ENCODE data around the gene NRCAM. TPM values are rescaled to one million over a fixed set of nuclear protein-coding genes. Genes with fewer than 3 reads are reported as not detected.
A peak's percentile ranks its signal among the peaks of the same experiment; 100 is the strongest.

The NRCAM gene
- total and polyA plus RNA-seq, 10 of the 15 experiments (the other 5 are each of a cell fraction or from before 2014, with no cell fraction given): 0.30 to 2.0 (median 1.0) TPM

- SMC1A ChIA-PET (ENCODE audit: uncharacterized antibody, unreplicated experiment): interaction anchor here (0.6 to 3.3 kb wide), 5 partner anchors 10 to 322 kb away, joined by 3 to 14 read pairs (median 4); no protein-coding TSS in a partner anchor
- CTCF ChIA-PET: interaction anchor here (0.8 to 1.7 kb wide), 7 partner anchors 9 to 287 kb away, joined by 3 to 11 read pairs (median 3); no protein-coding TSS in a partner anchor
- no TSS peak for BruUV-seq (replicated peaks)
- Histone ChIP-seq H3K79me2 (ENCODE audit: control insufficient read depth, insufficient read depth, low read length) (no peaks in the 10 kb centered on the region), H2AFZ (ENCODE audit: control insufficient read depth, low read depth, low read length) (no peak overlapping the region), H3K4me1 (ENCODE audit: control insufficient read depth, insufficient read depth, low read length) (no peaks in the 10 kb centered on the region), H3K4me3 (no peak overlapping the region), H3K36me3 (ENCODE audit: control insufficient read depth in 2 of 2, insufficient read depth in 2 of 2, low read length in 1 of 2) (no peaks in the 10 kb centered on the region), H3K9ac (ENCODE audit: control insufficient read depth, insufficient read depth, low read length) (no peak overlapping the region), H3K4me2 (ENCODE audit: control insufficient read depth, insufficient read depth) (no peak overlapping the region), H4K20me1 (ENCODE audit: control insufficient read depth, insufficient read depth) (no peaks in the 10 kb centered on the region), H3K27me3 (replicated peaks in 1 of 2; ENCODE audit: control insufficient read depth in 2 of 2, insufficient read depth in 2 of 2, low read length in 1 of 2) (peaks cover 2% of the 10 kb centered on the region in 2 experiments; a peak in 3 of 4 replicates), H3K9me3 (replicated peaks; ENCODE audit: control insufficient read depth, insufficient read depth, low read length) (no peaks in the 10 kb centered on the region), H3K27ac (ENCODE audit: control insufficient read depth, insufficient read depth) (no peak overlapping the region)
- POLR2A ChIA-PET: interaction anchor here (0.6 to 0.7 kb wide), 3 partner anchors 149 to 1494 kb away, joined by 3 to 4 read pairs (median 4); no protein-coding TSS in a partner anchor
- FAIRE-seq (no peak), DNase-seq (ENCODE audit: low read depth, low spot score) (no peak), ATAC-seq (peak; percentile 50; the same call in 2 of the 3 replicates)
- WGBS (ENCODE audit: insufficient coverage, insufficient replicate concordance, low lambda C conversion rate, missing lambda C conversion rate): 63% methylated on average over 4 of the region's 4 CpGs
- in situ Hi-C loops (cut with MboI) (no loop called here), intact Hi-C loops (cut with micrococcal nuclease; ENCODE audit: unreplicated experiment) (no loop called here)
- no peak for TF ChIP-seq BCL11A (IDR thresholded peaks at IDR 0.05; ENCODE audit: low read depth, low read length)
- RAD21 ChIA-PET (ENCODE audit: unreplicated experiment): interaction anchor here (0.9 to 1.3 kb wide), 3 partner anchors 9 to 34 kb away, joined by 3 to 4 read pairs (median 3); no protein-coding TSS in a partner anchor
Measured at GRCh38 chr7:108468246-108468645, 12.0 kb upstream of the NRCAM start.

GRCh38 chr7:108467391-108467790, 11.2 kb upstream of the NRCAM start:
- no peaks in the 10 kb centered on the region for H3K4me1 ChIP-seq (ENCODE audit: control insufficient read depth, insufficient read depth, low read length)
- DNase-seq (ENCODE audit: low read depth, low spot score) (no peak), ATAC-seq (no peak), FAIRE-seq (no peak)
- in situ Hi-C loops (cut with MboI) (no loop called here), intact Hi-C loops (cut with micrococcal nuclease; ENCODE audit: unreplicated experiment) (no loop called here)
- 47% methylated on average over 2 of the region's 2 CpGs for WGBS (ENCODE audit: insufficient coverage, insufficient replicate concordance, low lambda C conversion rate, missing lambda C conversion rate)
- no peaks in the 10 kb centered on the region for H3K79me2 ChIP-seq (ENCODE audit: control insufficient read depth, insufficient read depth, low read length)
- H3K4me2 ChIP-seq (ENCODE audit: control insufficient read depth, insufficient read depth): no peak overlapping the region
- ChIA-PET SMC1A (ENCODE audit: uncharacterized antibody, unreplicated experiment) (interaction anchor here (0.8 to 3.3 kb wide), 3 partner anchors 11 to 297 kb away, joined by 3 to 14 read pairs (median 5); no protein-coding TSS in a partner anchor), CTCF (interaction anchor here (1.1 to 1.7 kb wide), 4 partner anchors 9 to 286 kb away, joined by 4 to 11 read pairs (median 5); no protein-coding TSS in a partner anchor), RAD21 (ENCODE audit: unreplicated experiment) (interaction anchor here (0.9 kb wide), 2 partner anchors 27 to 35 kb away, joined by 3 to 4 read pairs; no protein-coding TSS in a partner anchor), POLR2A (interaction anchor here (0.6 kb wide), 2 partner anchors 178 to 1493 kb away, joined by 4 read pairs; no protein-coding TSS in a partner anchor)
- no peak overlapping the region for H3K9ac ChIP-seq (ENCODE audit: control insufficient read depth, insufficient read depth, low read length)
- H3K9me3 ChIP-seq (replicated peaks; ENCODE audit: control insufficient read depth, insufficient read depth, low read length): no peaks in the 10 kb centered on the region
- no peaks in the 10 kb centered on the region for H3K36me3 ChIP-seq (ENCODE audit: control insufficient read depth in 2 of 2, insufficient read depth in 2 of 2, low read length in 1 of 2)
- no TSS peak for BruUV-seq (replicated peaks)
- H3K4me3 ChIP-seq: no peak overlapping the region
- H3K27me3 ChIP-seq (replicated peaks in 1 of 2; ENCODE audit: control insufficient read depth in 2 of 2, insufficient read depth in 2 of 2, low read length in 1 of 2): peaks cover 2% of the 10 kb centered on the region in 2 experiments; a peak in 3 of 4 replicates
- H4K20me1 ChIP-seq (ENCODE audit: control insufficient read depth, insufficient read depth): no peaks in the 10 kb centered on the region
- no peak overlapping the region for H2AFZ ChIP-seq (ENCODE audit: control insufficient read depth, low read depth, low read length)
- H3K27ac ChIP-seq (ENCODE audit: control insufficient read depth, insufficient read depth): no peak overlapping the region
- TF ChIP-seq NFIC (IDR thresholded peaks at IDR 0.05; ENCODE audit: low read depth, low read length) (no peak), NKRF (conservative IDR thresholded peaks at IDR 0.05) (no peak), POLR2AphosphoS2 (IDR thresholded peaks at IDR 0.05; ENCODE audit: low read depth, low read length) (no peak), ZBED1 (IDR thresholded peaks at IDR 0.05; ENCODE audit: borderline replicate concordance) (no peak), E2F4 (IDR thresholded peaks at IDR 0.05; ENCODE audit: low read depth, low read length) (no peak), HSF1 (IDR thresholded peaks at IDR 0.05; ENCODE audit: low read depth, low read length) (no peak), KDM1A (IDR thresholded peaks at IDR 0.05; ENCODE audit: borderline replicate concordance) (no peak), KAT2A (conservative IDR thresholded peaks at IDR 0.05; ENCODE audit: control insufficient read depth, low read depth, low read length) (no peak), MYB (IDR thresholded peaks at IDR 0.05; ENCODE audit: borderline replicate concordance, low read depth, low read length) (no peak), SMAD1 (IDR thresholded peaks at IDR 0.05; ENCODE audit: low read depth, partially characterized antibody) (no peak), SUZ12 (IDR thresholded peaks at IDR 0.05; ENCODE audit: unreplicated experiment) (no peak)
